ENCODE results near the gene MAT2A.

GRCh38 chr2:85578243-85579180, 39.5 kb downstream of the MAT2A start:
- TF ChIP-seq ELK1 (CRISPR knock-in tag; IDR thresholded peaks at IDR 0.05) (no peak), KLF1 (tag; IDR thresholded peaks at IDR 0.05) (no peak), ATF7 (IDR thresholded peaks at IDR 0.05) (no peak), TRIM28 (IDR thresholded peaks at IDR 0.05) (no peak), EGR1 (conservative IDR thresholded peaks at IDR 0.05) (no peak), CTCF (IDR thresholded peaks at IDR 0.05 in 2 of 3, conservative IDR thresholded peaks at IDR 0.05 in 1 of 3; ENCODE audit: insufficient read depth in 2 of 3, low read depth in 1 of 3, low read length in 3 of 3) (no peak), MLLT1 (IDR thresholded peaks at IDR 0.05) (no peak), GATA2 (CRISPR knock-in tag; IDR thresholded peaks at IDR 0.05) (no peak), ATF3 (IDR thresholded peaks at IDR 0.05) (no peak), ATF3 (CRISPR knock-in tag; conservative IDR thresholded peaks at IDR 0.05) (no peak), DMBX1 (CRISPR knock-in tag; IDR thresholded peaks at IDR 0.05; ENCODE audit: borderline replicate concordance) (peak; percentile 66)

Data from K562 (cell line).